ENCODE results near the gene WASHC2A.
"Not testable (repeated sequence)": the region's sequence is repeated elsewhere in the genome, so short reads cannot be mapped to it uniquely, and the experiment has no call there.

Gene WASHC2A

GRCh38 chr10:50075139-50075538 is 7.4 kb downstream of the WASHC2A start:
- DNase-seq: not testable (repeated sequence)

- DNase-seq: not testable (repeated sequence)
Observed at GRCh38 chr10:50075544-50075943, 7.8 kb downstream of the WASHC2A start.

DNA sequence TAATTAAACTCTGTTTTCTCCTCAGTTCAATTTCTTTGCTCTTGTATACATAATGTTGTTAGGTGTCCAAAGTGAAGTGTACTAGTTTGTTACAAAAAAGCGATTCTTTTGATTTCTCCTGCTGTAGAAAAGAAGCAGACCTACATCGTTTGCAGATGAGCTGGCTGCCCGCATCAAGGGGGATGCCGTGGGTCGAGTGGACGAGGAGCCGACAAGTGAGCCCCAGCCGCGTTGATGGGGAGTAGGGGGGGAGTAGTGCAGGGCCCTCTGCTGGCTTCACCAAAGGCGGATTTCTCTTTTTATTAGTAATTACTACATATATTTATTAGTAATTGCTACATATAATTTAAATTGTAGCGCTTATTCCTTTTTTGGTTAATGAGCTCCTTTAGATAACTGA is 23.6 kb downstream of the WASHC2A start:
- not testable (repeated sequence) for DNase-seq

GRCh38 chr10:50092928-50093327 is 25.2 kb downstream of the WASHC2A start:
- DNase-seq: not testable (repeated sequence)

DNA sequence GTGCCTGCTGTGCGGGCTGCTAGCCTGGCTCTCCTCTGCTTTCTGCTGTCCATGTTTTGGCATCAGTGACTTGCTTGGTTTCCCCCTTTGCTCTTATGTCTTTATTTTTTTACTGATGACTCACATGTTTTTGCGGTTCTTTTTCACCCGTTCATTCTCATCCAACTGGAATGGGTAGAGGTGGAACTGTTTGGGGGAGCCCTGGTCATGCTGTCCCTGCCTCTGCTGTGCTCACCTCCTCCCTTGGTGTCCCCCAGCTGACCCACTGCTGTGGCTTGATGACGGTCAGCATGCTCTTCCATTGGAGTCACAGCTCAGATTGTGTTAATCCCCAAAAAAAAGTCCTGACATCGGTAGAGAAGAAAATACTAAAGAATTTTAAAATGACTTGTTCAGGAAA is 26.9 kb downstream of the WASHC2A start:
- DNase-seq: not testable (repeated sequence)

- DNase-seq: not testable (repeated sequence)
Observed at GRCh38 chr10:50095402-50095801, 27.6 kb downstream of the WASHC2A start.

DNA sequence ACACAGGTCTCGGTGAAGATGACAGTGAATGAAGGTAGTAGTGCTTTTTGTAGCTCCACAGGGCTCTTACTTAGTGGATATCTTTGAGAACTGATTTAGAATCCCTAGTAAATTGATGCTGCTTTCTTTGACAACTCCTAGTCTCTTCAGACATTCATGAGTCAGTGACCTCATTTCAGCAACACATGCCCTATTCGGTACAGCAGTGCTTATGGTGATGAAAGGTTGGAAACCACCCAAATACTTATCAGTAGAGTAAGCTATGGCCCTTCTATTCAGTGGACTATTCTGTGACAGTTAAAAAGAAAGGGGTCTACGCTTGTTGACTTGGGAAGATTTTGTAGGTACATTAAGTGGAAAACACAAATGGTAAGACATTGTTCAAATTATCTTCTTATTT is 29.0 kb downstream of the WASHC2A start:
- DNase-seq: not testable (repeated sequence)

- DNase-seq: not testable (repeated sequence)
Observed at GRCh38 chr10:50098645-50099044, 30.9 kb downstream of the WASHC2A start.

DNA sequence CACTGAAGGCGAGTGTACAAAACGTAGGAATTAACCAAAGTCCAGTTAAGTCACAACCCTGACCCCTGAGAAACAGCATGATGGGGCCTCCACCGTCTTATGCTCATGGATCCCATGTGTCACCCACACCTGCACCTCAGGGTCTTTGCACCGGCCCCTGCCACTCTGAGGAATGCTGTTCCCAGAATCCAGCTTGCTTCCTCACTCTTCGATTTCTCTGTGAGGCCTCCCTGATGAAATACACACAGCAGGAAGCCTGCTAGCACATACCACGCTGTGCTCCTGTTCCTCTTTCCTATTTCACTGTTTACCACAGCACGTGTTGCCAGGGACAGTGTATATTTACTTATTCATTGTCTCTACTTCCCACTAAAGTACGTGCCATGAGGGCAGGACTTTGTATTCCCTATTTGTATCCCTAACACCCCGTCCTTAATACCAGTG is 33.4 kb downstream of the WASHC2A start:
- not testable (repeated sequence) for DNase-seq

- not testable (repeated sequence) for DNase-seq
Observed at GRCh38 chr10:50101747-50102146, 34.0 kb downstream of the WASHC2A start.

GRCh38 chr10:50102267-50102666 is 34.5 kb downstream of the WASHC2A start:
- not testable (repeated sequence) for DNase-seq

GRCh38 chr10:50108999-50109698 is 41.4 kb downstream of the WASHC2A start:
- not testable (repeated sequence) for DNase-seq

GRCh38 chr10:50112419-50113112 is 44.8 kb downstream of the WASHC2A start:
- not testable (repeated sequence) for DNase-seq

DNA sequence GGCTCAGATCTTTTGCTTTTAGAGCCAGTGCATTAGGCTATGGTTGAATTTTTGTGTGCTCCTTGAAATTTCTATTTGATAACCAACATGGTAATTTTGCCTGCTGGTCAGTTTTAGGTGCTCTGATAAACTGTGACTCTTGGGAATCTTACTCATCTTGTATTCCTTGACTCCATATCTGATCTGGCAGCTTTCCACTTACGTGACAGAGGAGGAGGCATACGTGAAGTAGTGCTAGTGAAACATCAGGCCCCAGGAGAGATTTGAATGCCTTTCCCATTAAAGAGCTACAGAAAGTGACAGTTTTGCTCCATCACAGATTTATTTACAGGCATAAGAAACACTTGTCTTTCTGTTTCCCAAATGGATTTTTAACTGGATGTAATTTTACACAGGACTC is 59.0 kb downstream of the WASHC2A start:
- not testable (repeated sequence) for DNase-seq

DNA sequence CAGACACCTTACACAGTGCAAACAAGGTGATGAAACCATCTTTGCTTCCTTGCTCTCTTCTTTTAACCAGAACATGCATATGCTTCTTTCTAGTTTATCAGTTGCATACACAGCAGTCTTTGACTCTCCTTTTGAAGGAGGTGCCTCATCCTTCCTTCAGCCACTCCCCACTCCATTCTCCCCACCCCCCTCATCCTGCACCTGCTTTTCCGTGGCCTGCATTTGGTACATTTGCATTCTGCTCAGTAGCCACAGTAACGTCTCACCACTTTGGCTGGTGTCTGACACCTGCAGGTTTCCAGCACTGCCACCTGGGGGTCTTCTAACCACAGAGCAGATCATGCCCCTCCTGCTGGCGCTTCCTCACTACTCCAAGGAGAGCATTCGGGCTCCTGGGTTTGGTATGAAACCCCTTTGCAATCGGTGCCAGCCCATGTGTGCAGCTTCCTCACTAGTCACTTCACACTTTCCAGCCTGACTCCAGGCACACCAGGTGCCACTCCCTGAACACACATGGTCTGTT is 60.1 kb downstream of the WASHC2A start:
- not testable (repeated sequence) for DNase-seq

GRCh38 chr10:50131245-50131965 is 63.7 kb downstream of the WASHC2A start:
- DNase-seq: not testable (repeated sequence)

DNA sequence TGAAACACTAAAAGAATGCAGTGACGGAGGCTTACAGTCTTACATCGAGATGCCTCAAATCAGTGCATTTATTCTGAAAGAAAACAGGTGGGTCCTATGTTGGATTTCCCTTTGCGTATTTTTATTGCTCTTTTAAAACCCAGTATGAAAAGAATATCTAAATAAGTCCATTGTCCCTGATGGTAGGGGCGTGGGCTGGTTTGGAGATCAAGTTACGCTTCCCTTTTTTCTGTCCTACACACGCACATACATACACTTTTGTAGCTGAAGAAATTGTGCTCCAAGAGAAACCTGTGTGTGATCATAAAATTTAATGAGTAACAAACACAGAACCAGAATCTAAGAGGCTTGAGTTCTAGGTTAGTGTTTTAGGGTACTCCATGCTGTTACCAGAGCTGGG is 64.6 kb downstream of the WASHC2A start:
- not testable (repeated sequence) for DNase-seq

- not testable (repeated sequence) for DNase-seq
Observed at GRCh38 chr10:50132841-50133240, 65.1 kb downstream of the WASHC2A start.

DNA sequence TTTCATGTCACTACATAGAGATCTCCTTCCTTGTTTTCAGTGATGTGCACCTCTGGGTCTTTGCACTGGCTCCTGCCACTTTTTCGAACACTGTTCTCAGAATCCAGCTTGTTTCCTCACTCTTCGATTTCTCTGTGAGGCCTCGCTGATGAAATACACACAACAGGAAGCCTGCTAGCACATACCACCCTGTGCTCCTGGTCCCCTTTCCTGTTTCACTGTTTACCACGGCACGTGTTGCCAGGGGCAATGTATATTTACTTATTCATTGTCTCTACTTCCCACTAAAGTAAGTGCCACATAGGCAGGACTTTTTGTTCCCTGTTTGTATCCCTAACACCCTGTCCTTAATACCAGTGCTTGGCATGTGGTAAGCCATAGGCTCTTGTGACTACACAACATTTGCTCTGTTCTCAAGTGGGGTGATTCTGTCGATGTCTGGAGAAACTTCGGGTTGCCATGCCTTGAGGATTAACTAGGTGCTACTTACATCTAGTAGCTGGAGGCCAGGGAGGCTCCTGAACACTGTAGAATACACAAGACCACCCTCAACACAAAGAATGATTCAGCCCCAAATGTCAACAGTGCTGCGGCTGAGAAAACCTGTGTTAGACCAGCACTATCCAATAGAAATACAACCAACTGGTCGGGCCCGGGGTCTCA is 75.9 kb downstream of the WASHC2A start:
- DNase-seq: not testable (repeated sequence)

- DNase-seq: not testable (repeated sequence)
Observed at GRCh38 chr10:50145575-50145974, 77.8 kb downstream of the WASHC2A start.

GRCh38 chr10:50152792-50153272 is 85.1 kb downstream of the WASHC2A start:
- no peak for DNase-seq

DNA sequence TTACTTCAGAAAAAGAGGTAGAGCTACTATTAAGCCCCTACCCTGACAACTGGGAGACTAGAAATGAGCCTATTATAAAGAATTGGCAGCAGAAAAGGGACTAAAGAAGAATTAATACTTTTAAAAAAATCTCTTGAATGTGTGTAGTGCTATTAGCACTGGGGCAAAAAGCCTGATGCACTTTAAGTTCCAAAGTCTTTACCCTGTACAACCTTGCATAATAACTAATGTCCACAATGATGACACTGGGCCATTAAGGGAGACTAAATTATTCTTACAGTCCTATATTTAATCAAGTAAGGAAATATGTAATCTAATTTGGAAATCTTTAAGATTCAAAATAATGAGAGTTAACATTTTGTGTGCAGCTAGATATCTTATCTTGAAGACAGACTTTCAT is 90.1 kb downstream of the WASHC2A start:
- not testable (repeated sequence) for DNase-seq
